Measurements from ENCODE around the gene FAM13B. TPM values are rescaled to one million over a fixed set of nuclear protein-coding genes. Genes with fewer than 3 reads are reported as not detected.
"Not testable (repeated sequence)": the region's sequence is repeated elsewhere in the genome, so short reads cannot be mapped to it uniquely, and the experiment has no call there.

Gene FAM13B
- polyA plus RNA-seq (ENCODE audit: insufficient read depth in 1 of 5, insufficient read length in 5 of 5, low replicate concordance in 1 of 5) = 10 to 100 TPM; 30.5 to 58.9 (median 51.2) TPM
- long read RNA-seq, donor 1, full-length matches to known transcripts = 4 of 151 reads
- long read RNA-seq, donor 1, partial matches to known transcripts = 147 of 151 reads
- long read RNA-seq, donor 1, other reads (novel, unspliced or antisense) = 0 of 151 reads
- long read RNA-seq, donor 2 = 0 reads
- long read RNA-seq, donor 3, partial matches to known transcripts = 0 of 1 reads
- long read RNA-seq, donor 3, other reads (novel, unspliced or antisense) = 0 of 1 reads
- long read RNA-seq, donor 4, full-length matches to known transcripts = 2 of 2 reads
- long read RNA-seq, donor 4, partial matches to known transcripts = 0 of 2 reads
- long read RNA-seq, donor 4, other reads (novel, unspliced or antisense) = 0 of 2 reads
- long read RNA-seq, donor 5, partial matches to known transcripts = 6 of 9 reads
- long read RNA-seq, donor 5, other reads (novel, unspliced or antisense) = 0 of 9 reads
- long read RNA-seq, donor 6, partial matches to known transcripts = 0 of 1 reads
- long read RNA-seq, donor 6, other reads (novel, unspliced or antisense) = 0 of 1 reads
- long read RNA-seq, donor 7, full-length matches to known transcripts = 1 of 1 reads
- long read RNA-seq, donor 7, partial matches to known transcripts = 0 of 1 reads
- long read RNA-seq, donor 7, other reads (novel, unspliced or antisense) = 0 of 1 reads
- long read RNA-seq, donor 8, partial matches to known transcripts = 0 of 2 reads
- long read RNA-seq, donor 8, other reads (novel, unspliced or antisense) = 0 of 2 reads

- peak; percentile 73 to 75 for DNase-seq
Measured at GRCh38 chr5:138032572-138033385, at the start of gene FAM13B. Gene FAM13B (minus strand): TSS chr5:138033079. CDS start chr5:138019111, 13,968 bp downstream.

DNA sequence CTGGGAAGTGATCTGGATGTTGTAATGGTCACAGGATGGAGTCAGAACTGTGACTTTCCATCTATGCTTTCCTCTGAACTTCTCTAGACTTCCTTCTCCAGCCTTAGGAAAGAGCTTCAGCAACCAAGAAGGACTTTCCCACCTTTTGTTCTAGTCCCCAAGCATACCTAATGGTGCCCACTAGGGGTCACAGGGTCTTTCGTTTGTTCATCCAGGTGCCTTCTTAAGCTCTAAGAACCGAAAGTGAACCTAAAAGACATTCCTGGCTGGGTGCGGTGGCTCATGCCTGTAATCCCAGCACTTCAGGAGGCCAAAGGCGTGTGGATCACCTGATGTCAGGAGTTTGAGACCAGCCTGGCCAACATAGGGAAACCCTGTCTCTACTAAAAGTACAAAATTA lies 49.2 kb upstream of the FAM13B start:
- no peak for DNase-seq

DNA sequence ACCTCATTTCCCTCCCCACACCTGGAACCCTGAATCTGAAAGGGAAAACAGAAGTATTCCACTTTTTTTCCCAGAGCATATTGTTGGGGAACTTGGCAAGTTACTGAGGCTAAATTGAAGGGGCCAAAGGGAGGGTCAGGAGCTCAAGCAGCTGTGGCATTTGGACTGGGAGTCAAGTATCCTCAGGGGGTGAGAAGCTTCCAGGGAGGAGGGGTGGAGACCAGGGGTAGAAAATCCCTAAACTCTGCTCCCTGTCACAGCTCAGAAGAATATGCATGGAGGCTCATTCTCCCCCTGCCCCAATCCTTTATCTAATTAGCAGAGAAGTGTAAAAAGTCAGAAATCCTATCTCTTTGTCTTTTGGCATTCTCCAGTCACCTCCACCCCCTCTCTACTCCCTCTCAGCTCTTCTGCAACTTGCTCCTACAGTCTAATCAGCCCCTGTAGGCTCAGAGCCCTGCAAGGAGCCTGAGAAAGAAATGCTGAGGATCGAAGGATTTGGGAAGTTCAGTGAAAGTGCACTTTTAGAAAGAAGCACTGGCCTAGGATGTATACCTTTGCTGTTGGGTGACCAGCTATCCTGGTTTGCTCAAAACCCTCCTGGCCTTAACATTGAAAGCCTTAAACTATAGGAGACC lies 45.2 kb upstream of the FAM13B start:
- DNase-seq = no peak

GRCh38 chr5:138077064-138077696 lies 44.3 kb upstream of the FAM13B start:
- DNase-seq = peak; percentile 24 to 43

- not testable (repeated sequence) for DNase-seq
Measured at GRCh38 chr5:138070026-138070425, 37.1 kb upstream of the FAM13B start.

GRCh38 chr5:138068742-138069600 lies 36.1 kb upstream of the FAM13B start:
- DNase-seq = peak in 1 of 2 donors; percentile 35

- no peak for DNase-seq
Measured at GRCh38 chr5:138067945-138068344, 35.1 kb upstream of the FAM13B start.

GRCh38 chr5:138065102-138065501 lies 32.2 kb upstream of the FAM13B start:
- DNase-seq = no peak

GRCh38 chr5:138064526-138064925 lies 31.6 kb upstream of the FAM13B start:
- no peak for DNase-seq

DNA sequence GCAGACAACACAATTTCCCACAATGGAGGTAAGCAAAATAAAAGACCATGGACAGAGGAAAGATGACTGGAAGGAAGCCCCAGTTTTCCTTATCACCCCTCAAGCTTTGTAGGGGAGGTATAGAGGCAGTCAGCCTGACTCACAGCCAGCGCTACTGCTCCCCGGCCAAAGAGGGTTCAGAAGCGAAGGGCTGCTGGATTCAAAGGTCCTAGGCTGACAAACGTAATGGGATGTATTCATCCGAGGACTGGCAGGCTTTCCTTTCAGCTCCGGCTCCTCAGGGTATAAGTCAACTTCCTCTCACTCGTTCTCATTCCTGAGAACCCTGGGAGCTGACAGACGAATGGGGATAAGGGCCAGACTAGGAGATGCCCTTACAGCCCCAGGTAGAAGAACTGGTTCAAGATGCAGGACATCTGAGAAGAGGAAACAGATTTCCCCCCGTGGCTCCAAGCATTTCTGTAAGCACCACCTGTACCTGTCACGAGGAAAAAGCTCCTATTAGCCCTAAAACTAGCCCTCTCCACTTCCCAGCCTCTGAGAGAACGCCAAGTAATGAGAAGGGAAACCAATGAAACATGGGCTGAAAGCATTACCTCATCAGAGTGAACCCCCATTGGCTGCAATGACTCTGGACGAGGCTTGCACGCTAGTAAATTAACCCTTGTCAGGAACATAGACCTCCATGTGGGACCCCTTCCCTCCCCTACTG lies 22.1 kb upstream of the FAM13B start:
- no peak for DNase-seq

DNA sequence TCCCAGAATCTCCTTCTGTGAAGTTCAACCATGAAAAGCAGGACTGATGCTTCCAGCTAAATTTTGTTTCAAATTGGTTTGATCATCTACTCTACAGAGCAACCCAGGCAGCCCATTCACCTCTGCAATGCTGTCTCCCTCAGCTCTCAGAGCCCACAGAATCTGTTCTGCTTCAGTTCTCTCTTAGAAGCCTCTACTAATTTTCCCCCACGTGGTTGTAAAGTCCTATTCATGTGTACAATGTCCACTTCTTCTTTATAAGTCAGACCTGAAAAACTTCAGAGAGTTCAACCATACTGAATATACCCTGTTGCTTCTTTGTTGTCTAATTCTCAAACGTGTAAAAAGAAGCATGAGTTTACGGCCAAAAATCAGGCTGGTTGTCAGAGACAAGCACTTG lies 21.3 kb upstream of the FAM13B start:
- no peak for DNase-seq

GRCh38 chr5:138053554-138053953 lies 20.7 kb upstream of the FAM13B start:
- no peak for DNase-seq

- DNase-seq = not testable (repeated sequence)
Measured at GRCh38 chr5:138052718-138053117, 19.8 kb upstream of the FAM13B start.

- no peak for DNase-seq
Measured at GRCh38 chr5:138051441-138052296, 18.8 kb upstream of the FAM13B start.

- not testable (repeated sequence) for DNase-seq
Measured at GRCh38 chr5:138045283-138045682, 12.4 kb upstream of the FAM13B start.

- no peak for DNase-seq
Measured at GRCh38 chr5:138038826-138039225, 5.9 kb upstream of the FAM13B start.

DNA sequence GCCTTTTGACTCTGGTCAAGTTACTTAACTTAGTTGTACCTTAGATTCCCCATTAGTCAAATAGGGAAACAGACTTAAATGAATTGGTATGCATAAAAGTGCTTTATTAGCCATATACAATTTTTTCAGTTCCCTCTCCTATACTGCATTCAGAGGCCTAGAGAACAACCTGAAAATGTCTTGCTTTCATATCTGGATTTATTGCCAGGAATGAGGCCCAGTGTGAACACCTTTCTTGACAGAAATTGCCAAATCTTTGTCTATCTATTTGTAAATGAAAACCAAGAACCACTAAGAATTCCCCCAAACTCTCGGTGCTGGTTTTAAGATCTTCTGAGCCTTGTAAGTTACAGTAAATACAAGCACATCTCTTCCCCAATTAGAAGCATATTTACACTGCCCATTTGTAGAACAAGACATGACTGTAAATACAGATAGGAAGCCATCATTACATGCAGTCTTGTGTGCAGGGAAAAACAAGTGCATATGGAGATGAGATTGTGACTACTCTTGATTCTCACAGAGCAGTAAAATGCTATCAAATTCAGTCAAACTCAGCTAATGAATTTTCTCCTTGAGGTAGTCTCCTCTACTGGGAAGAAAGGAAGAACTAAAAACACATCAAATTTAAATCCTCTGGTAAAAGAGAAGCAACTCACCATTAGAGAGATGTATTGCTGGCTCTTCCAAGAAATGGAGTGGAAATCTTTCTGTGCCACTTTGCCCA lies 5.2 kb upstream of the FAM13B start:
- no peak for DNase-seq

GRCh38 chr5:138037271-138037670 lies 4.4 kb upstream of the FAM13B start:
- no peak for DNase-seq

Measured in right lung (tissue), 10 donors.